NCI-H2171 treated with DMSO at 0.1 percent for 48 hours (cell line): Measurements from ENCODE around the gene PM20D1.
"Not testable (repeated sequence)": the region's sequence is repeated elsewhere in the genome, so short reads cannot be mapped to it uniquely, and the experiment has no call there.

Source experiments
- DNase-seq: peaks from one replicate; lab custom pipeline; 2025; lab: John Stamatoyannopoulos, UW

PM20D1 gene, protein sequence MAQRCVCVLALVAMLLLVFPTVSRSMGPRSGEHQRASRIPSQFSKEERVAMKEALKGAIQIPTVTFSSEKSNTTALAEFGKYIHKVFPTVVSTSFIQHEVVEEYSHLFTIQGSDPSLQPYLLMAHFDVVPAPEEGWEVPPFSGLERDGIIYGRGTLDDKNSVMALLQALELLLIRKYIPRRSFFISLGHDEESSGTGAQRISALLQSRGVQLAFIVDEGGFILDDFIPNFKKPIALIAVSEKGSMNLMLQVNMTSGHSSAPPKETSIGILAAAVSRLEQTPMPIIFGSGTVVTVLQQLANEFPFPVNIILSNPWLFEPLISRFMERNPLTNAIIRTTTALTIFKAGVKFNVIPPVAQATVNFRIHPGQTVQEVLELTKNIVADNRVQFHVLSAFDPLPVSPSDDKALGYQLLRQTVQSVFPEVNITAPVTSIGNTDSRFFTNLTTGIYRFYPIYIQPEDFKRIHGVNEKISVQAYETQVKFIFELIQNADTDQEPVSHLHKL

DNA sequence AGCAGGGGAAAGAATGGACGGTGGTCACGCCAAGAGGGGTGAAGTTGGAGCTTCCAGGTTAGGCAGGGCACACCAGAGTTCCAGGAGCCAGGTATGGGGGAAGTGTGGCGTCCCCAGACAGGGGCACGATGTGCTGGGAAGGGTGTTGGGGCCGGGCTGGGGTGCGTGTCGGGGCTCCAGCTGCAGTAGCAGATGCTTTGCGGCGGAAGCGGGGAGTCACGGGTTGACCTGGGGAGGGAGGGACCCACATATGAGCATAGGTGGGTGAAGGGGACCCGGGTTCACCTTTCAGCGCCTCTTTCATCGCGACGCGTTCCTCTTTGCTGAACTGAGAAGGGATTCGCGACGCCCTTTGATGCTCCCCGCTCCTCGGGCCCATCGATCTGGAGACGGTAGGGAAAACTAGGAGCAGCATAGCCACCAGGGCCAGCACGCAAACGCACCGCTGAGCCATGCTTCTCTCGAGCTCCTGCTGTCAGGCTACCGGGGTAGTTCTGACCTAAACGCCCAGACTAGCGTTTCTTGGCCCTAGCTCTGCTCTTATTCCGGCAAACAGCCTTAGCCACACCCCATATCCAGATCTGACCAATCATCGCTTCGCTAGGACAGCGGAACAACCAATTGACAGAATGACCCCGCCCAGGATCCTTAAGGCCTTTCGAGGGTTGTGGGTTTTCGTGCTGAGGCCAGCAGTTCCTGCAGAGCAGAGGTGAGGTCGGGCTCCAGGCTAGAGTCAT is at the start of gene PM20D1:
Gene PM20D1, minus strand, starts transcription at position 514 of the 737 bp plus-strand sequence. Its CDS starts 60 bp downstream, at position 454.
- no peak for DNase-seq

DNA sequence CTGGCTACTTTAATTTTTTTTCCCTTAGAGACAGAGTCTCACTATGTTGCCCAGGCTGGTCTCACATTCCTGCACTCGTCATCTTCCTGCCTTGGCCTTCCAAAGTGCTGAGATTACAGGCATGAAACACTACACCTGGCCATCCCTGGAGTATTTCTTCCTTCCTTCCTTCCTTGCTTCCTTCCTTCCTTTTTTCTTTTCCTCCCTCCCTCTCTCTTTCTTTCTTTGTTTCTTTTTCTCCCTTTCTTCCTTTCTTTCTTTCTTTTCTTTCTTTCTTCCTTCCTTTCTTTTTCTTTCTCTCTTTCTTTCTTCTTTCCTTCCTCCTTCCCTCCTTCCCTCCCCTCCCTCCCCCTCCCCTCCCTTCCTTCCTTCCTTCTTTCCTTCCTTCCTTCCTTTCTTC is 46.4 kb upstream of the PM20D1 start:
- DNase-seq: no peak

DNA sequence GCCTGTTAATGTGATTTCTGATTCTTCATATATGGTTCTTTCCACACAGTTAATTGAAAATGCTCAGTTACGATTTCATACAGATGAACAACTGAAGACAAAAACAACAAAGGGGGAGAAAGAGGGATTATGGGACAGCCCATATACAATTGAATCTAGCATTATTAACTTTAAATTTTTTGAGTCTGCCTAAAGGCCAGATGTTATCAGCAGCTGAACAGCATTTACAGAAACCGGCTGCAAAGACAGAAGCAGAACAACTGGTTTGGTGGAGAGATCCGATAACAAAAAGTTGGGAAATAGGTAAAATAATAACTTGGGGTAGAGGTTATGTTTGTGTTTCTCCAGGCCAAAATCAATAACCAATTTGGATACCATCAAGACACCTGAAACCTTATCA is 44.2 kb upstream of the PM20D1 start:
- not testable (repeated sequence) for DNase-seq

DNA sequence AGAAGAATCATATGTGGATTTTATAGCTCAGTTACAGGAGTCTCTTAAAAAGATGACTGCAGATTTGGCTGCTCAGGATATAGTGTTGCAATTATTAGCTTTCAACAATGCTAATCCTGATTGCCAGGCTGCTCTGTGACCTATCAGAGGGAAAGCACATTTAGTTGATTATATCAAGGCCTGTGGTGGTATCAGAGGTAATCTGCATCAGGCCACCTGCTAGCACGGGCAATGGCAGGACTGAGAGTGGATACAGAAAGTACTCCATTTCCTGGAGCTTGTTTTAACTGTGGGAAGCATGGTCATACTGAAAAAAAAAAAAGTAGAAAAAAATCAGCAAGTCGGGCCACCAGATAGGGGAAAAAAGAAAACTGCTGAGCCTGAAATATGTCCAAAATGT is 42.2 kb upstream of the PM20D1 start:
- DNase-seq: not testable (repeated sequence)

DNA sequence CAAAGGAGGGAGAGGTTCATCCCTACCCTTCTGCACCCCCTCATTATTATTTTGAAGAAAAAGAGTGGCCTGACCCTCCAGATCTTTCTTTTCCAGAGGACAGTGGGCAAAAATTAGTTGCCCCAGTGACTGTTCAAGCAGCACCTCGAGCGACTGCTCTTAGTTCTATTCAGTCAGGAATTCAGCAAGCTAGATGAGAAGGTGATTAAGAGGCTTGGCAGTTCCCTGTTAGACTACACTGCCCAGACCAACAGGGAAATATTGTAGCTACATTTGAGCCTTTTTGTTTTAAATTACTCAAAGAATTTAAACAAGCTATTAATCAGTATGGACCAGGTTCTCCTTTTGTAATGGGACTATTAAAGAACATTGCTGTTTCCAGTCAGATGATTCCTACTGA is 41.5 kb upstream of the PM20D1 start:
- not testable (repeated sequence) for DNase-seq

DNA sequence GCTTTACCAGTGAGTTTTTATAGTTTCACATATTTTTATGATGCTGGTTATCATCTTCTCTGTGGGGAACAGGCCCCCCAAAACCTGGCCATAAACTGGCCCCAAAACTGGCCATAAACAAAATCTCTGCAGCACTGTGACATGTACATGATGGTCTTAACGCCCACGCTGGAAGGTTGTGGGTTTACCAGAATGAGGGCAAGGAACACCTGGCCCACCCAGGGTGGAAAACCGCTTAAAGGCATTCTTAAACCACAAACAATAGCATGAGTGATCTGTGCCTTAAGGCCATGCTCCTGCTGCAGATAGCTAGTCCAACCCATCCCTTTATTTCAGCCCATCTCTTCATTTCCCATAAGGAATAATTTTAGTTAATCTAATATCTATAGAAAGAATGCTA is 40.7 kb upstream of the PM20D1 start:
- DNase-seq: not testable (repeated sequence)

DNA sequence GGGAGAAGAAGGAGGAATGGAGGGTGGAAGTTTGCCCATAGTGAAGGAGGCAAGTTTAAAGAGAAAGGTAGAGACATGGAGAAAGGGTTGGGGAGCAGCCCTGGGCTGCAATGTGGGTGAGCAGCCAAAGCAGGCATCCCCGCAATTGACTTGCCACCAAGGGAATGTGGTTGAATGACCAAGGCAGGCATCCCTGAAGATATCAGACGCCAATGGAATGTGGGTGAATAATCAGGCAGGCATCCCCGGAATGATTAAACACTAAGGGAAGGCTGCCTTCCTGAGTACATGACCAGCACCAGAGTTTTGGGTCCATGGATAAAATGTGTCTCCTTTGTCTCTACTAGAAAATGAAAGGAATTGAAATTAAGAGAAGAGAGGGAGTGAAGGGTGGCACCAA is 39.8 kb upstream of the PM20D1 start:
- not testable (repeated sequence) for DNase-seq

DNA sequence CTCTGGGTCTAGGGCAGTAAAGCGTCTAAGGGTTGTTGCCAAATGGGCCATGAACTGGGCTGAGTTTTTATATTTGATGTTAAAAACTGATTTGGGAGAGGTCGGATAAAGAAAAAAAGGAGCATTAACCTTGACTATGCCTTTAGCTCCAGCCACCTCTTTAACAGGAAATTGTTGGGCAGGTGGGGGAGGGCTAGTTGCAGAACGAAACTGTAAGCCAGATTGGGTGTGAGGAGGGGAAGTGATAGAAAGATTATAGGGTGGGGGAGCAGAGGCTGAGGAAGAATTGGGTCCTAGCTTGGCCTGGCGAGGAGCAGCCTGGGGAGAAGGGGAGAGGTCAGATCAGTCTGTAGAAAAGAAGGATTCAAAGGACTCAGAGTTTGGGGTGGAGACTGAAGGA is 39.1 kb upstream of the PM20D1 start:
- DNase-seq: not testable (repeated sequence)

DNA sequence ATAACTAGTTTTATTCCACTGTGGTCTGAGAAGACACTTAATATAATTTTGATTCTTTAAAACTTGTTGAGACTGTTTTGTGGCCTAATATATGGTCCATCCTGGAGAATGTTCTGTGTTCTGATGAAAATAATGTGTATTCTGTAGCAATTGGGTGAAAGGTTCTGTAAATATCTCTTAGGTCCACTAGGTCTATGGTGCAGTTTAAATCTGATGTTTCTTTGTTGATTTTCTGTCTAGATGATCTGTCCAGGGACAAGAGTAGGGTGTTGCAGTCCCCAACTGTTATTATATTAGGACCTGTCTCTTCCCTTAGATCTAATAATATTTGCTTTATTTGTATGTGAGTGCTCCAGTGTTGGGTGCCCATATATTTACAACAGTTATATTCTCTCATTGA is 33.9 kb upstream of the PM20D1 start:
- DNase-seq: no peak

DNA sequence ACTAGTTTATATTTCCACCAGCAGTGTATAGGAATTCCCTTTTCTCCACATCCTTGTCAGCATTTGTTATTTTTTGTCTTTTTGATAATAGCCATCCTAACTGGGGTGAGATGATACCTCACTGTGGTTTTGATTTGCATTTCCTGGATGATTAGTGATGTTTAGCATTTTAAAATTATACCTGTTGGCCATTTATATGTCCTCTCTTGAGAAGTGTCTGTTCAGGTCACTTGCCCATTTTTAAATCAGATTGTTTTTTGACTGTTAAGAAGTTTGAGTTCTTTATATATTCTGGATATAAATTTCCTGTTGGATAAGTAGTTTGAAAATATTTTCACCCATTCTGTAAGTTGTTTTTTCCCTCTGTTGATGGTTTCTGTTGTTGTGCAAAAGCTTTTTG is 31.0 kb upstream of the PM20D1 start:
- no peak for DNase-seq

DNA sequence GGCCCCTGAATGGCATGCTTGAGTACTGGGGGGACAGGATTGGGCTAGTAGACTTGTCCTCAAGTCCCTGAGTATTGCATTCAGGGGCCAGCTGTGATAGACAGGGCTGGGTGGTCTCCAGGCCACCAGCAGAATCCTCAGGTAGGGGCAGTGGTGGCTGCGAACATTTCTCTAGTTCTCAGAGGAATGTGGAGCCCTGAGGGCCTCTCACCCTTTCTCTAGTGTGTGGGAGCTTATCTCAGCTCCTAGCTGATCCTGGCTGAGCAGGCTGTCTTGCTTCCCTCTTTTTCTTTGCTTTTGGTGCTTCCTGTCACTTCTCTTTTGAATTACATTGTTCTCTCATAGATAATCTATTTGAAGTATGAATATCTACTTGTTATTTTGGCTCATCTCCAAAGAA is 30.0 kb upstream of the PM20D1 start:
- no peak for DNase-seq

DNA sequence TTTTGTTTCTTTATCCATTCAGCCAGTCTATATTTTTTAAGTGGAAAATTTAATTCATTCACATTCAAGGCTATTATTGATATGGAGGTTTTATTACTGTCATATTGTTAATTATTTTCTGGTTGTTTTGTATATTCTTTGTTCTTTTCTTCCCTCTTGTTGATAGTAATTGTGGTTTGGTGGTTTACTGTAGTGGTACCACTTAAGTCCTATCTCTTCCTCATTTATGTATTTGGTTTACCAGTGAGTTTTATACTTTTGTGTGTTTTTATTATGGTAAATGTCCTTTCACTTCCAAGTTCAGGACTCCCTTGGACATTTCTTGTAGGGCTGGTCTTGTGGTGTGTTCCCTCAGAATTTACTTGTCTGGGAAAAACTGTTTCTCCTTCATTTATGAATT is 28.1 kb upstream of the PM20D1 start:
- no peak for DNase-seq

DNA sequence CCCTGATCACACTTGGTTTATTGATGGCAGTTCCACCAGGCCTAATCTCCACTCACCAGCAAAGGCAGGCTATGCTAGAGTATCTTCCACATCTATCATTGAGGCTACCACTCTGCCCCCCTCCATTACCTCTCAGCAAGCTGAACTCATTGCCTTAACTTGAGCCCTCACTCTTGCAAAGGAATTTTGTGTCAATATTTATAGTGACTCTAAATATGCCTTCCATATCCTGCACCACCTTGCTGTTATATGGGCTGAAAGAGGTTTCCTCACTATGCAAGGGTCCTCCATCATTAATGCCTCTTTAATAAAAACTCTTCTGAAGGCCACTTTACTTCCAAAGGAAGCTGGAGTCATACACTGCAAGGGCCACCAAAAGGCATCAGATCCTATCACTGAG is 23.2 kb upstream of the PM20D1 start:
- DNase-seq: not testable (repeated sequence)

DNA sequence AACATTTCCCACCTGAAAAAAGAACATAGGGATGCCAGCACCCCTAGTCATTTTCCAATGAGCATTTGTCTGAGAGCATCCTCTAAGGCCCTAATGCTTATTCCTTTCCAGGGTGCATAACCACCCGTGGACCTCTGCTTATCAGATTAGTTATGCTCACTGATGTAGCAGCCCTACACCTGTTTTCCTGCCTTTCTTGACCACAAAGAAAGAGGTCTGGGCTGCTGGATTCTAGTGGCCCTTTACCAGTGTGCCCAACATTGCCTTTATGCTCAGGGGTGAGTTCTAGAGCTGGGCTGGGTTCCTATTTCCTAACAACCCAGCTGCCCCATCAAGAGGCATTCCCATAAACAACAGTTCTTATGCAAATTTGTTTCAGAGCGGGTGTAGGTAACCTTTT is 20.3 kb upstream of the PM20D1 start:
- no peak for DNase-seq

DNA sequence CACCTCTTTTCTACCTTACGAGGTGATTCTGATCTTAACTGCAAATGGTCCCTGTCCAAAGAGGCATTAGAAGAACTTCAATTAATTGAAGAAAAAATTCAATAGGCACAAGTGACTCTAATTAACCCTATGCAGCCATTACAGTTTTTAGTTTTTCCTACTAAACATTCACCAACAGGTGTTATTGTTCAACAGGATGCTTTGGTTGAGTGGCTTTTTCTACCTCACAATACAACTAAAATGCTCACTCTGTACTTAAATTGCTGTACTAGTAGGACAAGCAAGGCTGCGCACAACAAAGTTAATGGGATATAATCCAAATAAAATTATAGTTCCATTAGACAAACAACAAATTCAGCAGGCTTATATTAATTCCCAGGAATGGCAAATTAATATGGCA is 11.6 kb upstream of the PM20D1 start:
- no peak for DNase-seq

DNA sequence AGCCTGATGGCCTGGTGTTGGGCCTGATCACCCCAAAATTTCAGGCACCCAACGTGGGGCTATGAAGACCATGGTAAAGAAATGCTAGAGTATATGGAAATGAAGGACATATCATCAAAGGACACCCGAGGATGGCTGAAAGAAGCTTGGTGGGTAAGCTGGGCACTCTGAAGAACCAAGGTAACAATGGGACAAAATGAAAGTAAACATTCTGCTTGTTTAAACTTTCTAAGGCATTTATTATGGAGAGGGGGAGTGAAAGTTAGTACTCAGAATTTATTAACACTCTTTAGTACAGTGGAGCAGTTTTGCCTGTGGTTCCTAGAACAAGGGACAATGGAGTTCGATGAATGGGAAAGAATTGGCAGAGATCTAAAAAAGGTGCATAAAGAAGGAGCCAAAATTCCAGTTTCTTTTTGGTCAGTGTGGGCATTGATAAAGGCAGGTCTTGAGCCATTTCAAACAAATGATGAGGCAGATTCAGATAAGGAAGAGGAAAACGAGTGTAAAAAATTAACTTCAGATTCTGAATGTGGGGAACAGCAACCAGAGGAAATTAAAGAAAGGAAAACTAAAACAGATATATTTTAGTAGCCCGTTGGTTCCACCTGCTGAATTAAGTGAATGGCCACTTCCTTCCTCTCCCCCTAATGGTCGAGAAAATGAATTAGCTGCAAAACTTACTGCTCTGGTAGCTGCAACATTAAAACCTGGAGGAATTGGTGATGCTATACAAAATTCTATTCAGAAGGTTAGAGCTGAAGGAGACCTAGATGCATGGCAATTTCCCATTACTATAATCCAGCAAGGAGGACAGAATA is 8.4 kb upstream of the PM20D1 start:
- no peak for DNase-seq

DNA sequence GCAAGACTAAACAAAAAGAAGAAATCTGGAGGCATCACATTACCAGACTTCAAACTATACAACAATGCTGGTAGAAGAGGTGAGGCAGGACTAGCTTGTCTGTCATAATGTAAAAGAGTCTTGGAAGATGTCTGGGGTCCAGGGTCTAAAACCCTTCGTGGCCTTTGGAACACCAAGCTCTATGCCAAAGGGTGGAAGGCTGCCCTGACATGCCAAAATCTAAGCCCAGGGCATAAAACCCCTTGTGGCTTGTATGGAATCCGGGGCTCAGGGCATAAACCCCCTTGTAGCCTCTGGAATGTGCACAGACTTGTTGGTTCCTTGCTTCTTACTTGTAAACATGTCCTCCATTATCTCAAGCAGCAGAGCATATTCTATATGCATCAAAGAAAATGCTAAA is 7.6 kb upstream of the PM20D1 start:
- not testable (repeated sequence) for DNase-seq

DNA sequence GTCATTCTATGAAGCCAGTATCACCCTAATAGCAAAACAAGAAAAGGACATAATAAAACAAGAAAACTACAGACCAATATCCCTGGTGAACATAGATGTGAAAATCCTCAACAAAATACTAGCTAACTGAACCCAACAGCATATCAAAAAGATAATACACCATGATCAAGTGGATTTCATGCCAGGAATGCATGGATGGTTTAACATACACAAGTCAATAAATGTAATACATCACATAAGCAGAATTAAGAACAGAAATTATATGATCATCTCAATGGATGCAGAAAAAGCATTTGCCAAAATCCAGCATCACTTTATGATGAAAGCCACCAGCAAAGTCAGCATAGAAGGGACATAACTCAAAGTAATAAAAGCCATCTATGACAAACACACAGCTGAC is 6.5 kb upstream of the PM20D1 start:
- no peak for DNase-seq

DNA sequence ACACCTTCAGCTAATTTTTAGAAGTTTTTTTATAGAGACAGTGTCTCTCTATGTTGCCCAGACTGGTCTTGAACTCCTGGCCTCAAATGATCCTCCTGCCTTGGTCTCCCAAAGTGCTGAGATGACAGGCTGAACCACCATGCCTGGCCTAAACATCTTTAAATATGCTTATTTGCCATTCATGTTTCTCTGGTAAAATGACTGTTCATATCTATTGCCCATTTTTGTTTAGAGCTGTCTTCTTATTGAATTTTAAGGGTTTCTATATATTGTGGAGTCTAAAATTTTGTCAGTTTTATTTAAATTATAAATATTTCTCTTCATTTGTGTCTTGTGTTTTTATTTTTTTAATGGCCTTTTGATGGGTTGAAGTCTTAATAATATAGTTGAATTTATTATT is 3.0 kb upstream of the PM20D1 start:
- DNase-seq: no peak

DNA sequence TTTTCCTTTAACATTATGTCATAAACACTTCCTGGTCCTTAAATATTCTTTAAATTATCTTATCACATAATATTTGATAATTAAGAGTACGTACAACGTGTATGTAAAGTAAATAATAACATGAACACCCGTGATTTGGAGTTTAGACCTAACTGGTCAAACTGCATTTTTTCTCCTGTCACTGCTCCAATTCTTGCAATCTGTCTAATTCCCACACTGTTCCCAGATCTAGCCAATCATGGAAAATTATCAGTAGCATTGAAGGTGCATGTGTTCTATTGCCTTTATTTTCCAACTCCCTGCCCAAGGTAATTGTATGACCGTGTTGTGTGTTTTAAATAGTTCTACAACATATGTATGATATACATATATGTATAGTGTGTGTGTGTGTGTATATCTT is 2.1 kb upstream of the PM20D1 start:
- DNase-seq: no peak

DNA sequence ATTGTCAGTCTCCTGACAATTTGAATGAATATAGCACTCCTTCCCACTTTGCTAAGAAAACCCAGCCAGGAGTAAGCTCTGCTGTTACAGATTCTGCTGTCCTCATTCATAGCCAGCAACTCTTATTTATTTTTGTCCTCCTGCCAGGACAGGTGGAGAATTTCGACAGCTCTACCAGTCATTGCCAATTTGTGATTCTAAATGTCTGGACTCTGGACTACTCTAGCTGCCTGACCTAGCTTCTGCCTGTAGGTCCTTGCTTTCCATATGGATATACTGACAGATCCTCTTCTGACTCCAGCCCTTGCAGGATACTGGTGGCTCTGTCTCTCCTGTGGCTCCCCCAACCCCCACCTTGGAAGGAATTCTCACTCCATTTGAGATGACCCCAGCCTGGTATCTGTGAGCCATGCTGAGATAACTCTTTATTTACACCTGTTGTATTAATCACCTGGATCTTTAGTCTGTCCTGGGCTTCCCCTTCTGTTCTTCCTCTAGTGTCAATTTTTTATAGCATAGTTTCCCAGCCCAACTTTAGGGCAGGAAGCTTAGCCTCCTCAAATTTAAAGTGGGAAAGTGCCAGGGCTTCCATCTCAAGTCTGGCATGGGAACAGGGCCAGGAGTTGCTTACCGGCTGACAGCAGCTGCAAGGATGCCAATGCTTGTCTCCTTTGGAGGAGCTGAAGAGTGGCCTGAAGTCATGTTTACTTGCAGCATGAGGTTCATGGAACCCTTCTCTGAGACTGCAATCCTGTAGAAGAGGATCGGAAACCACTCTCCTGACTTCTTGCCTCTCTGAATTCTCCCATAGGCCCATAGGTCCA is 6.7 kb downstream of the PM20D1 start:
- DNase-seq: no peak

DNA sequence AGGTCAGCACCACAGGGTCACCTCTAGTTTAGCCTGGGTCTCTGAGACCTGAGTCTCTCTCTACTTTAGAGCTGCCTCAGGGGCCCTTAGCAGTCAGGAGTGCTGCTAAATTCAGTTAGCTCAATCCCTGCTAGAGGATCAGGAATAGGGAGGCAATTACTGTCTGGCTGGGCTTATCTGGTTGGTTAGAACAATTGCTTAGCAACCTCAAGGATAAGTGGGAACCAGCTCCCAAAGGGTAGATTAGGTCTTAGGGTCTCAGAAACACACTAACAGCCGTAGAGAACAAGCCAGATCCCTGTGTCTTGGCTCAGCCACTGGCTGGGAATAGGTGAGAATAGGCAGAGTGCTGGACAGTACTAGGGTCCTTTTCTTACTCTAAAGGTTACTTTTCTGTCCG is 7.7 kb downstream of the PM20D1 start:
- no peak for DNase-seq
